Measurements from ENCODE around the gene KLHL22. TPM values are rescaled to one million over a fixed set of nuclear protein-coding genes. Genes with fewer than 3 reads are reported as not detected.
"Not testable (repeated sequence)": the region's sequence is repeated elsewhere in the genome, so short reads cannot be mapped to it uniquely, and the experiment has no call there.

Gene KLHL22
- total RNA-seq, 4 donors from 2014 or later, result 14.1 to 73.8 (median 42.7) TPM

- H3K4me3 ChIP-seq, result no peak overlapping the region
- no peak overlapping the region for H3K27ac ChIP-seq
- H3K4me1 ChIP-seq, result no peaks in the 10 kb centered on the region
- H3K27me3 ChIP-seq, result no peaks in the 10 kb centered on the region
- H3K36me3 ChIP-seq, result no peaks in the 10 kb centered on the region
- no peak for TF ChIP-seq POLR2A (IDR thresholded peaks at IDR 0.05)
- TF ChIP-seq, protein P1, sequence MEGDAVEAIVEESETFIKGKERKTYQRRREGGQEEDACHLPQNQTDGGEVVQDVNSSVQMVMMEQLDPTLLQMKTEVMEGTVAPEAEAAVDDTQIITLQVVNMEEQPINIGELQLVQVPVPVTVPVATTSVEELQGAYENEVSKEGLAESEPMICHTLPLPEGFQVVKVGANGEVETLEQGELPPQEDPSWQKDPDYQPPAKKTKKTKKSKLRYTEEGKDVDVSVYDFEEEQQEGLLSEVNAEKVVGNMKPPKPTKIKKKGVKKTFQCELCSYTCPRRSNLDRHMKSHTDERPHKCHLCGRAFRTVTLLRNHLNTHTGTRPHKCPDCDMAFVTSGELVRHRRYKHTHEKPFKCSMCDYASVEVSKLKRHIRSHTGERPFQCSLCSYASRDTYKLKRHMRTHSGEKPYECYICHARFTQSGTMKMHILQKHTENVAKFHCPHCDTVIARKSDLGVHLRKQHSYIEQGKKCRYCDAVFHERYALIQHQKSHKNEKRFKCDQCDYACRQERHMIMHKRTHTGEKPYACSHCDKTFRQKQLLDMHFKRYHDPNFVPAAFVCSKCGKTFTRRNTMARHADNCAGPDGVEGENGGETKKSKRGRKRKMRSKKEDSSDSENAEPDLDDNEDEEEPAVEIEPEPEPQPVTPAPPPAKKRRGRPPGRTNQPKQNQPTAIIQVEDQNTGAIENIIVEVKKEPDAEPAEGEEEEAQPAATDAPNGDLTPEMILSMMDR (IDR thresholded peaks at IDR 0.05), result no peak
- H3K9me3 ChIP-seq, result no peaks in the 10 kb centered on the region
- DNase-seq, result no peak
- intact Hi-C loops (cut with DNase I; ENCODE audit: low total_unique reads), result no loop called here
Measured at GRCh38 chr22:20483771-20484170, 11.8 kb downstream of the KLHL22 start.

- H3K4me1 ChIP-seq; H3K27me3 ChIP-seq; H3K27ac ChIP-seq; DNase-seq; intact Hi-C loops (cut with DNase I; ENCODE audit: low total_unique reads); H3K9me3 ChIP-seq; H3K4me3 ChIP-seq; H3K36me3 ChIP-seq: not testable (repeated sequence)
Measured at GRCh38 chr22:20483143-20483506, 12.5 kb downstream of the KLHL22 start.

DNA sequence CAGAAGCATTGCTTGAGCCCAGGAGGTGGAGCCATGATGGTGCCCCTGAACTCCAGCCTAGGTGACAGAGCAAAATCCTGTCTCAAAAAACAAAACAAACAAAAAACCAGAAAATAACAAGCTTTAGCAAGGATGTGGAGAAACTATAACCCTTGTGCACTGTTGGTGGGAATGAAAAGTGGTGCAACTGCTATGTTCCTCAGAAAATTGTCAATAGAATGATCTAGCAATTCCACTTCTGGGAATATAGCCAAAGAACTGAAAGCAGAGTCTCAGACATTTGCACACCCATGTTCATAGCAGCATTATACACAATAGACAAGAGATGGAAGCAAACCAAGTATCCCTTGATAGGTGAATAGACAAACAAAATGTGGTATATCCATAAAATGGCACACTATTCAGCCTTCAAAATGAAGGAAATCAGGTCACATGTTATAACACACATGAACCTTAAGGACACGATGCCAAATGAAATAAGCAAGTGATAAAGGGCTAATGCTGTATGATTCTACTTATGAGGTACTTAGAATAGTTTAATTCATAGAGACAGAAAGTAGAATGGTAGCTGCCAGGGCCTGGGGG lies 15.9 kb downstream of the KLHL22 start:
- H3K9me3 ChIP-seq, result no peaks in the 10 kb centered on the region
- H3K27ac ChIP-seq, result no peak overlapping the region
- no peaks in the 10 kb centered on the region for H3K36me3 ChIP-seq
- intact Hi-C loops (cut with DNase I; ENCODE audit: low total_unique reads), result no loop called here
- TF ChIP-seq POLR2A (IDR thresholded peaks at IDR 0.05), result no peak
- TF ChIP-seq, protein P1 (IDR thresholded peaks at IDR 0.05), result no peak
- H3K27me3 ChIP-seq, result no peaks in the 10 kb centered on the region
- DNase-seq, result no peak
- H3K4me1 ChIP-seq, result no peaks in the 10 kb centered on the region
- H3K4me3 ChIP-seq, result no peak overlapping the region

DNA sequence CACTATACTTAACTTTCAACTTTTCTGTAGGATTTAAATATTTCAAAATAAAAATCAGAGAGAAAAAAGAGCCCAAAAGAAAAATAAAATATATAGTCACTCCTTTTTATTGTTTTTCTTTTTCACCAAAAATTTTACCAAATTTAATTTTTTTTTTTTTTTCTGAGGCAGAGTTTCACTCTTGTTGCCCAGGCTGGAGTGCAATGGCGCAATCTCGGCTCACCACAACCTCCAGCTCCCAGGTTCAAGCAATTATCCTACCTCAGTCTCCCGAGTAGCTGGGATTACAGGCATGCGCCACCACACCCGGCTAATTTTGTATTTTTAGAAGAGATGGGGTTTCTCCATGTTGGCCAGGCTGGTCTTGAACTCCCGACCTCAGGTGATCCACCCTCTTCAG lies 17.5 kb downstream of the KLHL22 start:
- intact Hi-C loops (cut with DNase I; ENCODE audit: low total_unique reads); H3K27me3 ChIP-seq: not testable (repeated sequence)

DNA sequence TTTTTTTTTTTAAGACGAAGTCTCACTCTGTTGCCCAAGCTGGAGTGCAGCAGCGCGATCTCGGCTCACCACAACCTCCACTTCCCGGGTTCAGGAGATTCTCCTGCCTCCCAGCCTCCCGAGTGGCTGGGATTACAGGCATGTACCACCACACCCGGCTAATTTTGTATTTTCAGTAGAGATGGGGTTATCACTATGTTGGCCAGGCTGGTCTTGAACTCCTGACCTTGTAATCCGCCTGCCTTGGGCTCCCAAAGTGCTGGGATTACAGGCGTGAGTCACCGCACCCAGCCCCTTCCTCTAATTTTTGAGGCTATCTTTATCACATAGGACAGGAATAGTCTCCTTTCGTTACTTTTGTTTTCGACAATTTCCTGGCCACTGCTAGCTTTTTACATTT lies 20.0 kb downstream of the KLHL22 start:
- intact Hi-C loops (cut with DNase I; ENCODE audit: low total_unique reads); H3K4me3 ChIP-seq; H3K27me3 ChIP-seq; H3K4me1 ChIP-seq; H3K36me3 ChIP-seq; DNase-seq; H3K27ac ChIP-seq; H3K9me3 ChIP-seq: not testable (repeated sequence)

More for the DNA sequence above, 17.5 kb downstream of the KLHL22 start:
- not testable (repeated sequence) for H3K36me3 ChIP-seq, H3K9me3 ChIP-seq, DNase-seq, H3K4me1 ChIP-seq, H3K27ac ChIP-seq, H3K4me3 ChIP-seq

DNA sequence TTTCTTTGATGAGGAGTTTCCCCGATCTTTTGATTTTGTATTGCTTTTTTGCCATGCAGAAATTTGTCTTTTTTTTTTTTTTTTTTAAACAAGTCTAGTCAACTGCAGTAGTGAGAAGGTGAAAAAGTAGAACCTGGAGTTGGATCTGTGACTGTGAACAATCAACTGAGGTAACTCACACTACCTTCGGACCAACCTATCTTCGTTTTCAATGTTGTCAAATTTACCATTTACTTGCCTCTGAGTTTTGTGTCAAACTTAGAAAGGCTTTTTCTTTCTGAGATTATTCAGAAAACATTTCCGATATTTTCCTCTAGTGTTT lies 20.5 kb downstream of the KLHL22 start:
- TF ChIP-seq, protein P1 (IDR thresholded peaks at IDR 0.05), result no peak
- TF ChIP-seq POLR2A (IDR thresholded peaks at IDR 0.05), result no peak
- no peak overlapping the region for H3K27ac ChIP-seq
- DNase-seq, result no peak
- H3K36me3 ChIP-seq, result no peaks in the 10 kb centered on the region
- intact Hi-C loops (cut with DNase I; ENCODE audit: low total_unique reads), result no loop called here
- no peaks in the 10 kb centered on the region for H3K9me3 ChIP-seq
- no peak overlapping the region for H3K4me3 ChIP-seq
- no peaks in the 10 kb centered on the region for H3K27me3 ChIP-seq
- H3K4me1 ChIP-seq, result no peaks in the 10 kb centered on the region

All from uterus (tissue), 4 donors.